Left lung (tissue), 10 donors: ENCODE measurements around the gene EPHA1. TPM values are rescaled to one million over a fixed set of nuclear protein-coding genes. Genes with fewer than 3 reads are reported as not detected.

ENCODE experiments used
- ATAC-seq: fragments of 200-7000 bp; cut with Tn5 transposase; one replicate; pipeline ENCODE4 v1.9.1; 2020; ENCODE audit warnings: moderate library complexity
- DNase-seq, 4 donors: peaks; one replicate each; pipeline ENCODE4 v3.0.0-alpha.2; 2013 to 2020
- H3K27ac ChIP-seq, 2 donors: fragments of 200-600 bp; sonication (generic) in 1 of 2; one replicate each; pipeline versions ENCODE4 v1.5.0 to v1.8.0; 2020 to 2021
- H3K27me3 ChIP-seq, 2 donors: fragments of 200-600 bp; sonication (generic) in 1 of 2; one replicate each; pipeline versions ENCODE4 v1.5.0 to v1.8.0; 2020 to 2021
- H3K36me3 ChIP-seq, 2 donors: fragments of 200-600 bp; sonication (generic) in 1 of 2; one replicate each; pipeline versions ENCODE4 v1.5.0 to v1.8.0; 2020 to 2021
- H3K4me1 ChIP-seq, 2 donors: fragments of 200-600 bp; one replicate each; pipeline ENCODE4 v1.8.0; 2021
- H3K4me3 ChIP-seq, 2 donors: fragments of 200-600 bp; sonication (generic) in 1 of 2; one replicate each; pipeline versions ENCODE4 v1.5.0 to v1.8.0; 2020 to 2021; ENCODE audit warnings: mild to moderate bottlenecking in 1 of 2
- H3K9me3 ChIP-seq, 2 donors: fragments of 200-600 bp; sonication (generic) in 1 of 2; one replicate each; pipeline versions ENCODE4 v1.5.0 to v1.8.0; 2020 to 2021
- intact Hi-C, 2 donors: fragments of 100-400 bp; cut with DNase I; formaldehyde crosslinking; loops; one replicate each; pipeline versions ENCODE4 v1.11.2 to v1.14.2; 2022
- polyA plus RNA-seq, 6 donors: library from polyadenylated mRNA; unstranded; fragments of 120-200 nt; gene quantifications; one replicate each; pipeline ENCODE4 v1.2.1, GENCODE V29; 2013; ENCODE audit not compliant: insufficient read length in 6 of 6
- total RNA-seq, 2 donors: library from RNA; stranded (reverse); fragmentation: NEBNext Ultra II Directional; extraction: Animal tissue kit (Norgen Biotek cat#: 25700); gene quantifications; one replicate each; pipeline ENCODE4 v1.2.1, GENCODE V29; 2021
- TF ChIP-seq, protein P1 (sequence below), 2 donors: fragments of 200-600 bp; sonication (generic) in 1 of 2; IDR thresholded peaks; one replicate each; pipeline versions ENCODE4 v1.5.0 to v1.8.0; 2021; ENCODE audit warnings: antibody characterized with exemption in 2 of 2
- donor health status: DM: no; HTN: yes; CAD: no.
- donor health status: DM: no; HTN: no; CAD: no.

The EPHA1 gene
- total and polyA plus RNA-seq, 8 donors, result 11.6 to 17.5 (median 14.5) TPM

DNA sequence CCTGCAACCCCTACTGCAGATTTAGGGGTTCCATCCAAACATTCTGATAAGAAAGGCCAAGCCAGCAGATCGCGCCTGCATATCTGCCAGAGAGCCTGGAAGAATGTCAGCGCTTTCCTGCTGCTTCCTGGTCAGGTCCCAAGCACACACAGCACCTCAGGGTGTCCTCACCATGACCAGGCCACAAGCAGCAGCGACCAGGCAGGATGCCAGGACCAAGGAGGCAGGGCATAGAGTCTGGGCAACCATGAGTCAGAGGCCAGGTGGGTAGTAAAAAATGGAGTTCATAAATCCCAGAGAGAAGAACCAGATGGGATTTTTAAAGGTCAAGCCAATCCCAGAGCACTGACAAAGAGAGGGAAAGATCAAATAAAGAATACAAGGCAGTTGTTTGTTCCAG lies 40.7 kb downstream of the EPHA1 start:
- Histone ChIP-seq H3K27ac (no peak overlapping the region), H3K36me3 (no peaks in the 10 kb centered on the region), H3K9me3 (no peaks in the 10 kb centered on the region), H3K27me3 (peaks cover 11 to 29% of the 10 kb centered on the region in 2 donors), H3K4me1 (peaks cover 0 to 17% of the 10 kb centered on the region in 2 donors), H3K4me3 (no peak overlapping the region)
- intact Hi-C loops, result no loop called here
- TF ChIP-seq, protein P1, sequence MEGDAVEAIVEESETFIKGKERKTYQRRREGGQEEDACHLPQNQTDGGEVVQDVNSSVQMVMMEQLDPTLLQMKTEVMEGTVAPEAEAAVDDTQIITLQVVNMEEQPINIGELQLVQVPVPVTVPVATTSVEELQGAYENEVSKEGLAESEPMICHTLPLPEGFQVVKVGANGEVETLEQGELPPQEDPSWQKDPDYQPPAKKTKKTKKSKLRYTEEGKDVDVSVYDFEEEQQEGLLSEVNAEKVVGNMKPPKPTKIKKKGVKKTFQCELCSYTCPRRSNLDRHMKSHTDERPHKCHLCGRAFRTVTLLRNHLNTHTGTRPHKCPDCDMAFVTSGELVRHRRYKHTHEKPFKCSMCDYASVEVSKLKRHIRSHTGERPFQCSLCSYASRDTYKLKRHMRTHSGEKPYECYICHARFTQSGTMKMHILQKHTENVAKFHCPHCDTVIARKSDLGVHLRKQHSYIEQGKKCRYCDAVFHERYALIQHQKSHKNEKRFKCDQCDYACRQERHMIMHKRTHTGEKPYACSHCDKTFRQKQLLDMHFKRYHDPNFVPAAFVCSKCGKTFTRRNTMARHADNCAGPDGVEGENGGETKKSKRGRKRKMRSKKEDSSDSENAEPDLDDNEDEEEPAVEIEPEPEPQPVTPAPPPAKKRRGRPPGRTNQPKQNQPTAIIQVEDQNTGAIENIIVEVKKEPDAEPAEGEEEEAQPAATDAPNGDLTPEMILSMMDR (IDR thresholded peaks at IDR 0.05), result no peak
- no peak for DNase-seq
- peak; percentile 38 for ATAC-seq

DNA sequence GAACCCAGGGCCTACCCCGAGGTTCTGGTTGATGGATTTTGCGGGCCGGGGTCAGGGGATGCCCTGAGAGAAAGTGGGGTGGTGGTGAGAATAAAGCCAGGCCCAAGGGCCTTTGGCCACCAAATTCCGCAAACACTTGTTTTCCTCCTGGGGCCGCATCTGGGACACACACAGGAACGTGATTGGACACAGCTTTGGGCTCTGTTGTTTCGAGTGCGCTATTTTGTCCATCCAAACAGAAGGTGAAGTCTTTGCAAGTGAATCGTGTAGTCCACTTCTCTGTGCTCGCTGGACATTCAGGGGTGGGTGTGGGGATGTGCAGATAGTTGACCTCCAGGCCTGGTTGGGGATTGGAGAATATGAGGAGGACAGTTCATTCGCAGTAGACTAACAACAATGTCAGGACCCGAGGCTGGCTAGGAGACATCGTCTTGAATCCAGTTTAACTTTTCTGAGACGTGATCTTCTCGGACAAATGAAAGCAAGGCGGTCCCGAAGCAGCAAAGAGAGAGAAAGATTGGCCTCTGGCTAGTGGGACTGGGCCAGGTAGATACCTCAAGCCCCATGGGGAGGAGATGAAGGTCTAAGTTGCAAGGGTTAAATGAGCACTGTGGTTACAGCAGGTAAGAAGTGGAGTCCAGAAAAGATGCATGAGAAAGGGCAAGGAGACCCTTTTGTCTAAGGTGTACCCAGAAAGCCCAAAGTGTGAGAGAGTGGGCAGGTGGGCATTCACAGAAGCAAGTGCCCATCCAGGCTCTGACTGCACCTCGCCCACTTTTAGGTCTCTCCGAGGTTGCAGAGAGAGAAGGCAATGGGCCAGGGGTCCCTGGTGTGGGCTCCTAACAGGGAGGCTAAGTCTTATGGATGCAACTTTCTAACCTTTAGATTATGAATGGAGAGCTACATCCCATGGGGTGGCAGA lies 45.4 kb downstream of the EPHA1 start:
- no peaks in the 10 kb centered on the region for H3K9me3 ChIP-seq
- DNase-seq (no peak), ATAC-seq (no peak)
- H3K4me1 ChIP-seq, result peaks cover 0 to 18% of the 10 kb centered on the region in 2 donors
- H3K27me3 ChIP-seq, result peaks cover 19 to 75% of the 10 kb centered on the region in 2 donors
- intact Hi-C loops, result no loop called here
- TF ChIP-seq, protein P1 (IDR thresholded peaks at IDR 0.05), result no peak
- no peak overlapping the region for H3K4me3 ChIP-seq
- no peaks in the 10 kb centered on the region for H3K36me3 ChIP-seq
- H3K27ac ChIP-seq, result no peak overlapping the region

DNA sequence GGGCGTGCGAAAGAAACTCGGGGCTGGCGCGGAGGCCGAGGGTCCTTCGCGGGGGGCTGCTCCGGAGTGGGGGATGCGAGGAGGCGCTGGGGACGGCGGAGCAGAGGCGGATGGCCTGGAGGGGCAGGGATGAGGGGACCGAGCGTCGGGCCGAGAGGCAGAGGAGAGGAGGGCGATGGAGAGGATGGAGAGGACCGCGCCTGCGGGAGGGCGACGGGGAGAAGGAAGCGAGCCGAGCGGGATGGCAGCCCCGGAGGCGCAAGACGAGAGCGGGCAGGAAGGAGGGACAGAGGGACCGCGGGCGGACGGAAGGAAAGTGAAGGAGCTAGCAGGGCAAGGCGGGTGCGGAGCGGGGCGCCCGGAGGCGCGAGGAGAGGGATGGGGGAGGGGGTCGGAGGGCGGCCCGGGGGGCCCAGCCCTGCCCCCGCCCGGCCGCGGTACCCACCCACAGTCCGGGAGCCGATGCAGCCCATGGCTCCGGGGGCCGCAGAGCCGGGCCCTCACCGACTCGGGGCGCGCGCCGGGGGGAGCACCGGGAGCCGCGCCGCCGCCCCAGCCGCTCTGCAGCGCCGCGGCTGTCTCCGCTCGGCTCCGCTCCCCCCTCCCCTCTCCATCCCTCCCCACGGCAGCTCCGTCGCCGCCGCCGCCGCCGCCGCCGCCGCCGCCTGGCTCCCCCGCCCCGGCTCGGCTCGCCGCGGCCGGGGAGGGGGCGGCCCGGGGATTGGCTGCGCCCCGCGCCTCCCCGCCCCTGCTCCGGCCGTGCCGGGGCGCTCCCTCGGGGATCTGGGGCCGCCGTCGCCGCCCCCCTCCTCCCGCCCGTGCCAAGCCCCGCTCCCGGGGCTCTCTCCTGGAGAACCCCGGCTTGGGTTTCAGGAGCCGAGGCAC lies 46.3 kb downstream of the EPHA1 start, which contains the start of gene FAM131B:
Gene FAM131B, minus strand, starts transcription at position 583 of the 885 bp plus-strand sequence. Its CDS starts 110 bp downstream, at position 473.
- peaks cover 19 to 75% of the 10 kb centered on the region in 2 donors for H3K27me3 ChIP-seq
- intact Hi-C loops, result no loop called here
- ATAC-seq (peak; percentile 56), DNase-seq (peak in 1 of 4 donors; percentile 88)
- H3K27ac ChIP-seq, result no peak within 1 kb of the TSS
- no peaks in the 10 kb centered on the region for H3K9me3 ChIP-seq
- TF ChIP-seq, protein P1 (IDR thresholded peaks at IDR 0.05), result no peak
- H3K36me3 ChIP-seq, result no peaks in the 10 kb centered on the region
- H3K4me3 ChIP-seq, result peak within 1 kb of the TSS; percentile 38 to 50
- H3K4me1 ChIP-seq, result peaks cover 0 to 18% of the 10 kb centered on the region in 2 donors

DNA sequence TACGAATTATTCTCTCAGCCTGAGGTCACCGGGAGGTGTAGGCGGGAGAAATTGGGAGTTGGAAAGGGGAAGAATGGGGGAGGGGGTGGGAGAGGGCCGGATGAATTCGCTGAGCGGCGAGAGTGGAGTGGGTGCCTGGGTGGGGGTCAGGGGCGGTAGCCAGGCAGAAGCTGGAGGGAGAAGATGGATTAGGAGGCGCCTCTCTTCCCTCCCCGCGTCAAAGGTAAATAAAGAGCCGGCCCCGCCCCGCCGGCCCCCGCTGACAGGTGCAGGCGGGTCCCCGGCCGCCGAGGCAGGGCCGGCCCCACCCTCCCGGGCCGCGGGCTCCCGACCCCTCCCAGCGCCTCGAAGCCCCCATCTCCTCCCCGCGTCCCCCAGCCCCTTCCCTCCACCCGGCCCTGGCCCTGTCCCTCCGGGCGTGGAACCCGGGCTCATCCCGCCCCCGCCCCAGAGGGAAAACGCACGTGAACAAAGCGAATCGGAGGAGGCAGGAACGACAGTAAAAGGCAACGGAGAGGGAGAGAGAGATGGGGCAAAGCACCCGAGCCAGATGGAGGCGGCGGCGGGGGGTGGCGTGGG lies 47.0 kb downstream of the EPHA1 start:
- Histone ChIP-seq H3K4me3 (peak overlapping the region; percentile 38 to 50), H3K36me3 (no peaks in the 10 kb centered on the region), H3K4me1 (peaks cover 0 to 18% of the 10 kb centered on the region in 2 donors), H3K9me3 (no peaks in the 10 kb centered on the region), H3K27me3 (peaks cover 19 to 75% of the 10 kb centered on the region in 2 donors), H3K27ac (no peak overlapping the region)
- DNase-seq, result no peak
- TF ChIP-seq, protein P1 (IDR thresholded peaks at IDR 0.05), result no peak
- ATAC-seq, result peak; percentile 13
- intact Hi-C loops, result no loop called here
